Amniotic stem cell (primary cell): Measurements from ENCODE around the gene TRIM67.
"Not testable (repeated sequence)": the region's sequence is repeated elsewhere in the genome, so short reads cannot be mapped to it uniquely, and the experiment has no call there.

Experiments used
- DNase-seq: peaks from one replicate; lab custom pipeline; 2025; lab: John Stamatoyannopoulos, UW

The TRIM67 gene

DNA sequence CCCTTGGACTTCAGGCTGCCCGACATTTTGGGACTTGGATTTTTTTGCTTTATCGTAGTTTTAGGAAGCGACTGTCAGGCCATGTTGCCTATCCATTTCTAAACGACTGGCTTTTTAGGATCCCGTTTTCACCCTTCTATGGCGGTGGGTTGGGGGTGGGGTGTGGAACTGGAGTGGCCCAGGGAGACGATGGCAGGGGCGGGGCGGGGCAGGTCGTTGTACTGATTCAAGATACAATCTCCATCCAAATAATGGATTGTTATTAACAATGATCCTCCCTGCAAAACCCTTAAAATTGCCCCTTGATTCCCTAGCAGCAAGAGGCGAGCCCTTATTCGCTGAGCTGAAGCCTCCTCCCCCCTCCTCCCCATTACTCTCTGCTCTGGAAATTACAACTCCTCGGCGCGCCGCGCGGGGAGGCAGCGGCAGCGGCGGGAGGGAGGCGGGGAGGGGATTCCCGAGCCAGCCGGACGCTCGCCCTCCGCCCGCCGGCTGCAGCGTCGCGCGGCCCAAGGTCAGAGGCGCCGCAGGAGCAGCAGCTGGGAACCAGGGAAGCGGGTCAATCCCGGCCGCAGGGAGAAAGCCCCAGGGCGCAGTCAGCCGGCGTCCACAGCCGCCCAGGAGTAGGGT, at the start of gene TRIM67:
TRIM67 (plus strand) TSS at position 392 of the 630 bp plus-strand sequence. CDS start 912 bp downstream, outside the sequence.
- no peak for DNase-seq

DNA sequence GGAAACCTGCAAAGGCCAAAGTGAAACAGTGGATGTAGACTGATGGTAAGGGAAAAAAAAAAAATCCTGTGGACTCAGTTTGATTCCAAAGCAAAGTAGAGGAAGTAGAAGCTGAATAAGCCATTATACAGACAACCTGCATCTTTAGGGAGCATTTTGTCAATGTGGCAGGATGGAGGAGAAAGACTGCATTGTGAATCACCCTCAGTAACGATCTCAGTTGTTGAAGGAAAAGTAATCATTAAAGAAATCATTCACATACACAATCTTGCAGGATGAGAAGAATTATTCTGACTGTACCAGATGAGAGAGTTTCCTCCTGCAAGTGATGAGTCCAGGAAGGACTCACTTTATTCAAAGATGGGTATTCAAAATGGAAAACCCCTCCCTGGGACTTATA, 45.1 kb upstream of the TRIM67 start:
- no peak for DNase-seq

DNA sequence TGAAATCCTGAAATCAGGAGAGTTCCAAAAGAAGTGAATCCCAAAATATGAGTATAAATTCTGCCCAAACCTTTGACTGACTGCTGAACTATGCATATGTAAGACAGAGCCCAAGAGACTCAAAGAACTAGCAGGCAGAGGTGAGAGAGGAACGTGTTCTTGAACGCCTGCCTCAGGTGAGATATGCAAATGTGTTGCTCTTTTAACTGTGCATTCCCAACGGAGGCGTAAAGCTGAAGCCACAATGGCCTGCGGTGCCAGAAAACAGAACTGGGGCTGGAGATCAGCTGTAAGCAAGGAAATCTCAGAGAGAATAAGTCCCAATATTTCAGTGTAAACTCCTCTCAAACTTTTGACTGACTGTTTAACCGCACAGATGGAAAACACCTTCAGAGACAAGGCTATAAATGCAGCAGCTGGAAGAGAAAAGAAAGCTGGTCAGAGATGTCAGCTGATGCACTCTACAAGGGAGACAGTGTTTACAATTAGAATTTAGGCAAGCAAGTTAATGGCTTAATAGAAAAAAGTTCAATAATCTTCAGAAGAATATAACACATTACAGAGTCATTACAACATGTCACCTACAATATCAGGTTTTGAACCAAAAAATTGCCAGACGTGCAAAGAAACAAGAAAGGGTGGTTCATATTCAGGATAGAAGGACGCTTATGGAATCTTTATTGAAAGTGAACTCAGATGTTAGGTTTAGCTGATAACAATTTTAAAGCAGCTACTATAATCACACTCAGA, 43.0 kb upstream of the TRIM67 start:
- DNase-seq, result no peak

DNA sequence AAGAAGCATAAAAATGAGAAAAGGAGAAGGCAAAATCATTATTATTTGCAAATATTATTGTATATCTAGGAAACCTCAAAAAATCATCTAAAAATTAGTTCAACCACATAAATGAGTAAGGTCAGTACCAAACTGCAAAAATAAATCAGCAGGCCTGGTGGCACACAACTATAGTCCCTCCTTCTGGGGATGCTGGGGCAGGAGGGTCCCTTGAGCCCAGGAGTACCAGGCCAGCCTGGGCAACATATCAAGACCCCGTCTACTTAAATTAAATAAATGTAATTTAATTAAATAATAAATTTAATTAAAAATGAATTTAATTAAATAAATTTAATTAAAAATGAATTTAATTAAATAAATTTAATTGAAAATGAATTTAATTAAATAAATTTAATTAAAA, 40.3 kb upstream of the TRIM67 start:
- no peak for DNase-seq

DNA sequence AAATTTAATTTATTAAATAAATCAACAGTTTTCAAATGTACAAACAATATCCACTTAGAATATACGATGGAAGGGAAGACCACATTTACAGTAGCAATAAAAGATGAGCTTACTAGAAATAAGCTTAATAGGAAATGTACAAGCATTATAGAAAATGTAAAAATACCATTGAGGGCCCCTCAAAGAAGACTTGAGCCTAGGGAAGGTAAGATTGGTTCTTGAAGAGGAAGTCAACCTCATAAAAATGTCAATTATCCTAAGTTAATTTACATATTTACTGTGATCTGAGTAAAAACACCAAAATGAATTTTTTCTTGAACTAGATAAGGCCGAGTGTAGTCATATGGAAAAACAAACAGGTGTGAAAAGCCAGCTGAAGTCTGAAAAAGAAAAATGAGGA, 39.7 kb upstream of the TRIM67 start:
- no peak for DNase-seq

DNA sequence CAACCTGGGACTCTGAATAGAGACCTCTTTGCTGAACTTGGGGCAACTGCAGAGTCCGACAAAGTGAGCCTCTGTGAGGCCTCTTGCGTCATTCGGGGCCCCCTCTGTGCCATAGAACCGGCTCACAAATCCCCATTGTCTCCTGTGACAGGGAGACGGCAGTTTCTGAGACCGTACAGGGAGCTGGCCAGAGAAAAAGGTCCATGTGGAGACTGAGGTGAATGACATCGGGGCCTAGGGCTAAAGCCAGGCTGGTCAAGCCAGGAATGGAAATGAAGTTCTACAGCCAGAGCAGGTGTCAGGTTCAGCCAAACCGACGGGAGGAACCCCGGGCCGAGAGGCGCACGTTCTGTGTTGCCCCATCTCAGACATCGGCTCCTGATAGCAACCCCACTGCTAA, 37.1 kb upstream of the TRIM67 start:
- DNase-seq, result no peak

DNA sequence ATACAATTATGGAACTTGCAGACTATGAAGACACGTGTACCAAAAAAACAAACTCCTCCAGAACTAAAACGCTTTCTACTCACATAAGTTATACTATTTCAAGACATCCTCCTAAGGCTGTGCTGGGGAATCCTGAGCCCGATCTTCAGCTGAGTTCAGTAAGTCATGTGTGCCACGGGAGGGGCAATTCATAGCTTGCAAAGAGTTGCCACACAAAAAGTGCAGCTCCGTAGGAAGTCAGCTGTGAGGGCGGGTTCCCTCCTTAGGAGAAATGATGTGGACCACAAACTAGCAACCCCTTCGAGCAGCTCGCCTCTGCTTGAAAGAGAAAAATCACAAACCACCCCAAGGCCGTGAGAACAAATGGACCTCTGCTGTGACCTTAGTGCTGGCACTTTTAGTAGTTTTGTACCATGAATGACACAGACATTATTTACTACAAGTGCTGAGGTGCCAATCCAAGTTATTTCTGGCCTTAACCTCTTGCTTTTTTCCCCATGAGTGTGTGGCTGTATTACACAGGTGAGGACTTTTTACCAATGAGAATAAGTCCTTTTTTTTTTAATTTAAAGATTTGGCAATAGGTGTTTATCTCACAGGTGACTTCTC, 35.8 kb upstream of the TRIM67 start:
- DNase-seq, result no peak

DNA sequence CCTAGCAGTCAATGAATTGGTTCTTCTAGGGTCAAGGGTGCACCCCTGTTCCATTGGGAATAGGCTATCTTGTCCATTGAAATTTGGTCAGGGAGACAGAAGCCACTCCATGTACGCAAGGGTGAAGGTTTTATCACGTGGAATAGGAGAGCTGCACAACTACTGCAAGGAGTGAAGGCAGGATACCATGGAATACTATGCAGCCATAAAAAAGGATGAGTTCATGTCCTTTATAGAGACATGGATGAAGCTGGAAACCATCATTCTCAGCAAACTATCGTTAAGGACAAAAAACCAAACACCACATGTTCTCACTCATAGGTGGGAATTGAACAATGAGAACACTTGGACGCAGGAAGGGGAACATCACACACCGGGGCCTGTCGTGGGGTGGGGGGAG, 34.8 kb upstream of the TRIM67 start:
- not testable (repeated sequence) for DNase-seq

DNA sequence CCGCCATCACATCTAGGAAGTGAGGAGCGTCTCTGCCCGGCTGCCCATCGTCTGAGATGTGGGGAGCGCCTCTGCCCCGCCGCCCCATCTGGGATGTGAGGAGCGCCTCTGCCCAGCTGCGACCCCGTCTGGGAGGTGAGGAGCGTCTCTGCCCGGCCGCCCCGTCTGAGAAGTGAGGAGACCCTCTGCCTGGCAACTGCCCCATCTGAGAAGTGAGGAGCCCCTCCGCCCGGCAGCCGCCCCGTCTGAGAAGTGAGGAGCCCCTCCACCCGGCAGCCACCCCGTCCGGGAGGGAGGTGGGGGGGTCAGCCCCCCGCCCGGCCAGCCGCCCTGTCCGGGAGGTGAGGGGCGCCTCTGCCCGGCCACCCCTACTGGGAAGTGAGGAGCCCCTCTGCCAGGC, 33.4 kb upstream of the TRIM67 start:
- DNase-seq, result not testable (repeated sequence)

DNA sequence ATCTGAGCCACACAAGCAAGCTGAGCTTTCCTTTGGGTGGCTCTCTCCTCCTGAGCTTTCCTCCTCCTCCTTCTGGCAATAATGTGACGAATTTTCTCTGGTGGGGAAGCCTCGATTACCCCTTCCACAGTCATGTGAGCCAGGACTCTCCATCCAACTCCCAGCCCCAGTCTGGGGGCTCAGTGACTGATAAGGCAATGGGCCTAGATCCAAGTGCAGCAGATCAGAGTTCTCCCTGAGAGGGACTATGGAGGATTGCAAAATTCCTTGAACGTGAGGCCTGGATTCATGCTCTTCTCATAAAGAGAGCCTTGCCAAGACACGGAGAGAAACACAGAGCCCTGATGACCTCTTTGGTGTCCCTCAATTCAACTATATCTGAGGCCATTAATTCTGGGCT, 31.3 kb upstream of the TRIM67 start:
- no peak for DNase-seq

DNA sequence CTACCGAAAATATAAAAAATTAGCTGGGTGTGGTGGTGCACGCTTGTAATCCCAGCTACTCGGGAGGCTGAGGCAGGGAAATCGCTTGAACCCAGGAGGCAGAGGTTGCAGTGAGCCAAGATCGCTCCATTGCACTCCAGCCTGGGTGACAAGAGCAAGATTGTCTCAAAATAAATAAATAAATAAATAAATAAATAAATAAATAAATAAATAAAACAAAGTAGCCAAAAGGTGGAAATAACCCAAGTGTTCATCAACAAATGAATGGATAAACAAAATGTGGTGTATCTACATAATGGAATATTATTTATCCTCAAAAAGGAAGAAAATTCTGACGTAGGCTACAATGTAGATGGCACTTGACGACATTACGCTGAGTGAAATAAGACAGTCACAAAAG, 29.3 kb upstream of the TRIM67 start:
- DNase-seq, result not testable (repeated sequence)

DNA sequence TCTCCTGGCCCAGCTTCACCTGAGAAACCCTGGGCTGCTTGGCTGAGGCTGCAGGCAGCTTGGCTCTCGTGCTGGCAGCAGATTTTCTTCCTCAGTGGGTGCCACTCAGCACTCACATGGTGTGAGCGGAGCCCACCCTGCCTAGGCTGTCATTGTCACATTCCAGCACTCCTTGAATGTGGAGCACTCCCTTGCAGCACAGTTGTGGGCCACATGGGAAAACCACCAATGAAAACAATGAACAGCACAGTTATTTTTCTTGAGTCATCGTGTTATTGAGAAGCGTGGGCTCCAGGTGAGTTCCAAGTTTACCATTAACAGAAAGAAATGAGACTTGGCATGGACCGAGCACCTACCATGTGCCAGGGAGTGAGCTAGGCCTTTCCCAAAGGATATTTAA, 27.2 kb upstream of the TRIM67 start:
- no peak for DNase-seq

DNA sequence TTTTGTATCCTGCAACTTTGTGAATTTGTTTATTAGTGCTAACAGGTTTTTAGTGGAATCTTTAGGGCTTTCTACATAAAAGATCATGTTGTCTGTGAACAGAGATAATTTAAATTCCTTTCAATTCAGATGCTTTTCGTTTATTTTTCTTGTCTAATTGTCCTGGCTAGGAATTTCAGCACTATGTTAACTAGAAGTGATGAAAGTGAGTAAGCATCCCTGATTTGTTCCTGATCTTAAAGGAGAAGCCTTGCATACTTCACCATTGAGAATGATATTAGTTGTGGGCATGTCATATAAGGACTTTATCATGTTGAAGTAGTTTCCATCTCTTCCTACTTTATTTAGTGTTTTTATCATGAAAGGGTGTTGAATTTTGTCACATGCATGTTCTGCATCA, 23.6 kb upstream of the TRIM67 start:
- no peak for DNase-seq

DNA sequence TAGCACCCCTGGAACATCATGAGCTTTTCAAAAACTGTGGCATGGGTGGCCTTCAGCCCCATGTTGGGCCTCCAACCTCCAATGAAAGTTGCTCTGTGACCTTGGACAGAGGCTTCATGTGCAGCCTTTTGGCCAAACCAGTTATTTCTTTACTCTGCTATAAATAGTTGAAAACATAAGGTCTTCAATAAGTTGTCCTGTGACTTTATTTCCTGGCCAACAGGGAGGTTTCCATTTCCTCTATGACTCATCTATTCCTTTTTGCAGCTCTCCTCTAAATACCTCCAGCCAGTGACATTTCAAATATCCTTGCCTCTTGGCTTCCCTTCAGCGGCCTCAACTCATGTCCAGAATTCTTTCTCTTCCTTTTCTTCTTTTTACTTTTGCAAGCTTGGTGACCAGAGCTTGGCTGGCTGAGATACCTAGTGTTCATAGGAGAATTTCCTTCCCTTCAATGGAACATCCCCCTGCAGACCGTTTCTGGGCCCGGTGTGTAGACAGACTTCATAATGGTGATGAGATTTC, 22.7 kb upstream of the TRIM67 start:
- no peak for DNase-seq

DNA sequence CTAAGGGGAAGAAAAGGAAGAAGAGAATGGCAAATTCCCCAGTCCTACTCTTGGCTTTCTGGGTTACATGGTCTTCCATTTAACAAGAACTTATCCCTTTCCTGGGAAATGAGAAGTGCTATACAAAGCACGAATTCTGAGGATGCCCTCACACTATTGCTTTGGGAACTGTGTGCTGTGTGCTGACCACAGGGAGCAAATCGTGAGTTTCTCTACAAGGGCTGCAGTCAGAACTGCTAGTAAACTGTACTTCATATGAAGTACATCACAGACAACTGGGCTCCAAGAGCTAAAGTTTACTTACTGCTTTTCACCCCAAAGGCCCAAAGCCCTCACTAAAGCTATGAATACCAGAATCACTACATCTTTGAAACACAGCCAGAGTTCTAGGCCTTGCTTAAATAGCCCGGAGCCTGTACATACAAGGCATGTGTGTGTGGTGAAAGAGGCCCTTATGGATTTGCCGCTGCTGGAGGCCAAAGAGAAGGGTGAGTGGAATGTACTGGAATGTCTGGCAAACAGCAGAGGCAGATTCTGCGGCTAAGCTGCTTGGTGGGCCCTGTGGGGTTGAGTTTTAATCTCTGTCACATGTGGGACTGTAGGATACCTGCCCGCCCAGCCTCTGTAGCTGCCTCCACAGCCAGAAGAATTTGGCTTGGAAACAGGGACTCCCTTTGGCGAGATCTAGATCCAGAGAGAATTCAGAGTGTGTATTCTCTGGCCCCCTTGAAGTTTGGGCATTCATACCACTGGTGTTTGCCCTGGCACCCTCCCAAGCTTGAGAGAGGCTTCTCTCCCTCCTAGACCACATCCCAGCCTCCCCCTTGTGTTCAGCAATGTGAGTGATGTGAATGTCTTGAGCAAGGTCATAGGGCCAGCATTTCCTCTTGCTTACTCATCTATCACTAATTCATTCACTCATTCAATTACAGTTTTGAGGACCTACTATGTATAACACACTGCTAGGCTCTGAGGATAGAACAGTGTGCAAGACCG, 21.9 kb upstream of the TRIM67 start:
- peak; percentile 88 for DNase-seq

DNA sequence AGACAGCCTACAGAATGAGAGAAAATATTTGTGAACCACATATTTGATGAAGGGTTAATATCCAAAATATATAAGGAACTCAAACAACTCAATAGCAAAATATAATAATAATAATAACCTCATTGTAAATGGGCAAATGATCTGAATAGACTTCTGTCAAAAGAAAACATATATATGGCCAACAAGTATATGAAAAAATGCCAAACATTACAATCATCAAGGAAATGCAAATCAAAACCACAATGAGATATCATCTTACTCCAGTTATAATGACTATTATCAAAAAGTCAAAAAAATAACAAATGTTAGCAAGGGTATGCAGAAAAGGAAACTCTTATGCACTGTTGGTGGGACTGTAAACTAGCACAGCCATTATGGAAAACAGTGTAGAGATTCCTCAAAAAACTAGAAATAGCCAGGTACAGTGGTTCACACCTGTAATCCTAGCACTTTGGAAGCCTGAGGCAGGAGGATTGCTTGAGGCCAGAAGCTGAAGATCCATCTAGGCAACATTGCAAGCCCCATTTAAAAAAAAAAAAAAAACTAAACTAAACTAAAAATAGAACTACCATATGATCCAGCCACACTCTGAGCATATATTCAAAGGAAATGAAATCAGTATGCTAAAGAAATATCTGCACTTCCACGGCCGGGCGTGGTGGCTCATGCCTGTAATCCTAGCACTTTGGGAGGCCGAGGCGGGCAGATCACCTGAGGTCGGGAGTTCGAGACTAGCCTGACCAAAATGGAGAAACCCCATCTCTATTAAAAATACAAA, 17.3 kb upstream of the TRIM67 start:
- no peak for DNase-seq

DNA sequence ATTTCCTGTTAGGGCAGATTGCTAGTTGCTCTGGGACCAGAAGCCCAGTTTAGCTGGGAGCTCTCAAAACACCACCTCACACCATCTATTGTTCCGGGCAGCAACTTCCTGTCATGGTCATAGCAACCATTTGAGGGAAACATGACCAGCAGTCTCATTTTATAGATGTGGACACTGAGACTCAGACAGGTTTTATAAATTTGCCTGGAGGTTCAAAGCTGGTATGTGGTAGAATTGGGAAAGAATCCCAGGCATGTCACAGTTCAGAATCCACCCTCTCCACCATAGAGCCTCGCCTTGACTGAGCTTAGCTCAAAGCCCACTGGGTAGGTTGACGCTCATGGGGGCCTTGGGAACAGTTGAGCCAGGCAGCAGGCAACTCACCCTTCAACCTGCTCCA, 14.0 kb upstream of the TRIM67 start:
- DNase-seq, result no peak

DNA sequence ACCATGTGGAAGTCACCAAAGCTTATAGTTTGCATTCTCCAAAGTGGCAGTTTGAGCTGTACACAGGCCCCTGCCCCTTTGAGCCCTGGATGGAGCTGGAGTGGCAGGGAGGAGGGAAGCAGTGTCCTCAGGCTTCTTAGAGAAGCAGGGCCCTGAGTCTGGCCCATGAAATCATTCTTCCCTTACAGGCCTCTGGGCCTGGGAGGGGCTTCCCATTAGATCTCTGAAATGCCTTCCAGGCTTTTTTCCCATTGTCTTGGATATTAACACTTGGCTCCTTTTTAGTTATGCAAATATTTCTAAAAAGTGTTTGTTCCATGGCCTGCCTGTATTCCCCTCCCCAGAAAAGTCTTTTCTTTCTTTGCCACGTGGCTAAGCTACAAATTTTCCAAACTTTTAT, 10.0 kb upstream of the TRIM67 start:
- DNase-seq, result no peak

DNA sequence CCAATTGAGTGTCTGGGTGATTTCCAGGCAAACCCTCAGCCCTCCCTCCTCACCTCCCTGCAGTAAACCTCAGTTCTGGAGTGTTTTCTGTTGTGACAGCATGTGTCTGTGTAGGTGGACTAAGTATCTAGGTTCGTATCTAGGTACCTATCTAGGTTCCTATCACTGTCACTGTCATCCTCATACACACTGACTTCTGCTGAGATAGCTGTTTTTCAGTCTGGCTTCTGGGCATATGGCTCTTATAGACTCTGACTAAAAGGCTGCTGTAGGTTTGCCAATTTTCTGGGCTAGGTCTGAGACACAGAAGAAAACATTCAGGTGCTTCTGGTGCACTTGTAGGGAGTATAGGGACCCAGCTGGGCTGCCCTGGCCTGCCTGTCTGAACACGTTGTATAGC, 8.1 kb upstream of the TRIM67 start:
- DNase-seq, result no peak

DNA sequence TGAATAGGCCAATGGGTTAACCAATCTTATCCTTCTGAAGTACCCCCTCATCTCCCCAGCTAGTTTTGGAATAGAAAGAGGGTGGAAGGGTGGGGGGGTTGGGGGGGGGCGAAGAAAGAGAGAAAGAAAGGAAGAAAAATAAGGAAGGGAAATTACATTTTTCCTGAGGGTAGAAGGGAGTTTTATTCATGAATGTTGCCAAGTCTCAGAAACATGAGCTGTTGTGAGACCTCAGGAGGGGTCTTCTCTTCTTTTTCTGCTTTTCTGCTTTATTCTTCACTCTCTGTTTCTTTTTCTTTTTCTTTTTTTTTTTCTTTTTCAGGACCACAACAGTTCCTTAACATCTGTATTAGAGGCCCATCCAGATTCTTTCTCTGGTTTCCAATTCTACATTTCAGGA, 6.0 kb upstream of the TRIM67 start:
- DNase-seq, result no peak

DNA sequence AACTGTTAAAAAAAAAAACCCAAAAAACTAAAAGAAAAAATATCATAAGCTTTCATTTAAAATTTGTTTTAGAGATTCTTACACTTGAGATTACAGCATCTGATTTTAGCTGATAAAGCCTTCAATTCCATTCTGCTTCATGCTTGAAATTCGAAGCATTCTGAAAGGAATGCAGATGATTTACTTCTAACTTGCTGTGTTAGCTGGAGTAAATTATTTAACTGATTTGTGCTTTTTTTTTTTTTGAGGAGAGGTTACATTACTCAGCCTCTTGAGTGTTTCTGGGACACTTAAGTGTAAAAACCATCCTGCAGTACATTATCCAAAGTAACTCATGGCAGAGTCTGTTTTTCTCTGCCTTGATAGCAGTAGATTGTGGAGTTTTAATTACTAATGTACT, 4.5 kb upstream of the TRIM67 start:
- no peak for DNase-seq
